Measurements from ENCODE around the gene ATP8A1.

- TF ChIP-seq EP300 (IDR thresholded peaks at IDR 0.05; ENCODE audit: borderline replicate concordance) (no peak), USF1 (IDR thresholded peaks at IDR 0.05) (no peak), EGR1 (IDR thresholded peaks at IDR 0.05) (no peak), TAF1 (IDR thresholded peaks at IDR 0.05; ENCODE audit: low read depth) (no peak), YY1 (IDR thresholded peaks at IDR 0.05; ENCODE audit: low read depth) (no peak), MAX (IDR thresholded peaks at IDR 0.05) (no peak)
These were observed 255.7 kb downstream of the ATP8A1 start for GRCh38 chr4:42401171-42401570.
